Measurements from ENCODE around the gene COL25A1.

COL25A1 gene

DNA sequence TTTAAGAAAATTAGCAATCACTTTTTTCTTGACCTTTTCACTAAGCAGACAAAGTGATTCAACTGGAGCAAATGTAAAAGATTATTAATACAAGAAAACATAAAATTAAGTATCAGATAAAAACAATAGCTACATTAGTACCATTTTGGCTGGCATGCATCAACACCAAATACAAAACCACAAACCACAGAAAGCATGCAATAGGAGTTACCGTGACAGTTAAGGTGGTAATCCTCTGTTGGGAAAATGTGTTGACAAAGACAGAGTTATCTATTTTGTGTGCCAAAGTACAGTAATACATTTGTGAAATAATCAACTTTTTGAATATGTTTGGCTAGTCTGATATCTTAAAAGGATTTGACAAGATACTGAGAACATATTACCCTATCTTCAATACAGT lies 449.8 kb downstream of the COL25A1 start:
- DNase-seq (ENCODE audit: low read depth): no peak

GRCh38 chr4:108851366-108851765 lies 451.1 kb downstream of the COL25A1 start:
- no peak for DNase-seq (ENCODE audit: low read depth)

GRCh38 chr4:108850219-108850649 lies 452.2 kb downstream of the COL25A1 start:
- DNase-seq (ENCODE audit: low read depth): peak; percentile 59

DNA sequence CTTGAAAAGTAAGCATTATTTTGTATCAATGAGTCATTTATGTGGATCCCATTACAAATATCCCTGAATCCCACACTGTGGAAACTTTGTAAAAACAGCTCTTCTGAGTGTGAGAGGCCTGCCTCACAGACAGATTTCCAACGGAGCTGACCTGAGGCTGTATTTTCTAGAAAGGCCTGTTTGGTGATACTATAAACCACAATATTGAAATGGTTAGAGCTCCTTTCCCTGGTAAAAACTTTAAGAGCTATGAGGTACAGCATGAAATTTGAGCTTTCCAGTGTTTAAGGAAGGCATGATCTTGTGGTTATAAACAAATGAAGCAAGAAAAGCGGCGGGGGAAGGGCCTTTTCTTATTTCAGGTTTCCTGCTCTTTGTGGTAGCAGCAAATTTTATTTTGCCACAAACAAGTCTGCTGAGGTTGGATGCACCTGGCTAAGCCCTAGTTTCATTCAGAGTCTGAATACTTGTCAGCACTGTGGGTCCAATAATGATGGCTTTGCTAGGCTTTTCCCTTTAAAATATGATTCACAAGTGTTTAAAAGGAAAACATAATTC lies 452.8 kb downstream of the COL25A1 start:
- peak; percentile 74 for DNase-seq (ENCODE audit: low read depth)

- DNase-seq (ENCODE audit: low read depth): no peak
Measured at GRCh38 chr4:108846568-108846967, 455.9 kb downstream of the COL25A1 start.

DNA sequence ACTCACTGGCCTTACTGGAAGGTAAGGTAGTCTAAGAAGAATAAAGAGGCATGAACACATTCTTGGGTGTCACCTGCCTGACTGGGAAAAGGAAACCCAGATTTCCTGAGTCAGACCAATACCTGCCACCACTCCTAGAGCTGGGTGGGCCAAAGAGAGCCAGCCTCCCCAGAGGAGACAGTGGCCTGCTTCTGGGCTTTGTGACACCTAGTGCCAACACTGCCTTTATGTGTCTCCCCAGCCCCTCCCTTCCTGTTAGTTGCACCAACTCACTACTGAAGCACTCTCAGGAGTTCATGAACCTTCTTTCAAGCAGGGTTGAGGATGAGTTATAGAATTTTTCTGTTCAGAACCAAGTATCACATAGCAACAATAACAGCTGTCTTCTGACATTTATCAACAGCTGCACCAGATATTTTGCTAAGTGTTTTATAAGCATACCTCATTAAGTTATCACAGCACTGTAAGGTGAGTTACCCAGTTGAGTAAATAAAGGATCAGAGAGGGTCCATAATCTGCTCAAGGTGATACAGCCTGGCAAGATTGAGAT lies 462.0 kb downstream of the COL25A1 start:
- no peak for DNase-seq (ENCODE audit: low read depth)

DNA sequence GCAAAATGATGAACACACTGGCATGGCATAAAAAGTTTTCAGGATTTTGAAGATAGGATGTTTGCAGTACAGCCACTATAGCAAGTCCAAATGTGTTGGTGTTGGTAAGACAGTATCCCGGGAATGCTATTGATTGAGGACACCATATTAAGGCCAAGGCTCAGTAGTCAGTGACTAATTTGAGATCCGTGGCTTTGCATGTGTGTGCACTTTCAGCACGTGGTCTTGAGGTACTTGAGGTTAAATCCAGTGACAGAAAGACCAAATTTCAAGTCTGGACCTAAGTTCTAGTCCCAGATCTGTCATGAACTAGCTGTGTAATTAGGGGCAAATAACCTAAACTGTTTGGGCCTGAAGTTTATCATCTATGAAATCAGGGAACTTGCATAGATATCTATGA lies 463.1 kb downstream of the COL25A1 start:
- no peak for DNase-seq (ENCODE audit: low read depth)

DNA sequence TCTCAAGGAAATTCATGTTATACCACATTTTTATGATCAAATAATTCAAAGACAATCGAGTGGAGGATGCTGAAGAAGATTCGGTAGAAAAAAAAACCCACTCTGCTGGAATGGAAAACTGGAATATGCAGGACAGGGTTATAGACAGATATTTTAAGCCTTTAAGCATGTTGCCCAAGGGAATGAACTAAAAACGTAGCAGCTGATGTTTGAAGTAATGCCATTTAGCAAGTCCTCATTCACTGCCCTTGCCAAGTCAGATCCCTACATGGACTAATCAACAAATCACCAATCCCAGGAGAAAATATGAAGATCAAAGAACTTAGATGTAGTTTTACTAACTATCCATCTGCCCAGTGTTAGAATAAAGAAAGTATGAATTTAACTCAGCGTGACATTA lies 464.0 kb downstream of the COL25A1 start:
- DNase-seq (ENCODE audit: low read depth): no peak

GRCh38 chr4:108834835-108835384 lies 467.5 kb downstream of the COL25A1 start:
- DNase-seq (ENCODE audit: low read depth): no peak

GRCh38 chr4:108834166-108834834 lies 468.2 kb downstream of the COL25A1 start:
- DNase-seq (ENCODE audit: low read depth): peak; percentile 80

DNA sequence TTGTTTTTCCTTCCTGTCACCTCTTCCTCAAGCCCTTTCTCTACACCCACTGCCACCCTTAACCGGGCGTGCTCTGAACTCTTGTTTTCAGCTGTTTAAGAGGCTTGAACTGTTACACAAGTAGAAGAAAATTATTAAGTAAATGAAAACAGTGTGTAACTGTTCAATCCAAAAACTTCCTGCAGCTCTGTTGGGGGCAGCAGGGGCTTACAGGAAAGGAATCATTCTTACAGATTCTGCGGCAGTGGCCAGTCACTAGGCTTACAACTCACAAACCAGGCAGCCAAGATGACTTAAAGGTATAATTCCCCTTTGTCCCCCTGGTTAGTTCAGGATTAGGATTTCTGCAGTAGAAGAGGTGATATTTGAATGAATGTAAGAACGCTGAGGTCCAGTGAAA lies 469.4 kb downstream of the COL25A1 start:
- no peak for DNase-seq (ENCODE audit: low read depth)

DNA sequence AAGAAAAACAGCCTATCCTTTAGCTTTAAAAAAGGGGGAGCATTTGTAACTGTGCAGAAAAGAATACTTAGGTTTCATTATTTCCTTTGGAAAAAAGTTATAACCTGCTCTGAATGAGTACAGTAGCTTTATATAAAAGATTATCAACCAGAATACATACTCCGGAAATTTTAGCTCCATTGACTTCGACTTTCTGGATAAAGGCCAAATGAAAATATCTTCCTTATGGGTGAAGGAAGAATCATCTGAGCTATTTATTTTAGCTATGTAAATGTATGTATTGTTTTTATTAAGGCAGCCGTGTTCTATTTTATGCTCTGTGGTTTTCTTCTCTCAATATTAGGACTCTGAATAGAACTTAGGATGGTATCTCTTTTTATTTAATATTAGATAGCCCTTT lies 470.6 kb downstream of the COL25A1 start:
- DNase-seq (ENCODE audit: low read depth): no peak

- DNase-seq (ENCODE audit: low read depth): no peak
Measured at GRCh38 chr4:108831291-108831690, 471.2 kb downstream of the COL25A1 start.

DNA sequence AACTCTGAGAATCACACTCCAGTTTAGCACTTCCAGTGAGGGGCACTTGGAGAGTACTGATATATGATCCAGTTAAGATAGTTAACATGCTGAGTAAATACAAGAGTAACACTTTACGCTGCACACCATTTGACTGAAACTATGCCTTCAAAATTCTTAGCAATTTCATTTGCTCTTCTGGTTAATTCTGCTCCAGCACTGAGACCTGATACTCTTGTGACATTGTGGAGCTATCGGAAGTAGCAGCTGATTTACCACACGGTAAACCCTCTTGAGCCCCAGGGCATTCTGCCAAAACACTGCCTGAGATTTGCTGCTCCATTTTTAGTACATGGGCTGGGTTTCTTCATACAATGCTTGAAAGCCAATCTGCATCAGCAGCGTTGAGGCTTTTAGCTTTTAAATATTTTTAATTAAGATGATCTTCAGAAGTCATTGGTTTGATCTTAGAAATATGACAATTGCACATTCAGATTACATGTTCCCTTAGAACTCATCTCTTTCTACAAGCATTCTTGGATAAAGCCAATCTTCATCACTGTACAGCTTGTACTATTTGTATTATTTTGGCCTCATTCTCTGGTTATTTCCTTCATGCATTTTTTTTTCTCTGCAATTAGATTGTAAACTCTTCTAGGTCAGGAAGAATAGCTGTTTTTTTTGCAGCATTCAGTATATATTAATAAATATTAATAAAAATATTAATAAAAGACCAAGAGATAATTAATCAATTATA lies 471.8 kb downstream of the COL25A1 start:
- peak; percentile 56 for DNase-seq (ENCODE audit: low read depth)

DNA sequence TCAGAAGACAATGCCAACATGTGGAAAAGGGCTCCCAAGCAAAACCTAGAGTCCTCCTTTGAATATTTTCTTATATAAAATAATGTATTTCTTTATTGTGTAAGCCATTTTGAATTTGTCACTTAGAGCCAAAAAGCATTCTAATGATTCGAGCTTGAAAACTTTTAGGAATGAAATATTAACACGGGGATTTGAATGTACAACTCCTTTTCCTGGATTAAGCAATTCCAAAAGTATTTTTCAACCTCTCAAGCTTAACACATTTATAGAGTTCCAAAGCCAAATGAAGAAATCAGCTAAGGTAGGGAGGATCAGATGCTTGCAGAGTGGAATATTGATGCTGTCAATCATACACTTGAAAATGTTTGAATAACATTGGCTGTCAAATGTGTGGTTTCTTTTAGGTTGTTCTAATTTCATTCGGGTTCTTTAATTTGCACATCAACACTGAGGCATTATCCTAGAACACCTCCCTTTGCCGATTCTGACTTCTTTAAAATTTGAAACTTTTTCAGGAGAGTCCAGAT lies 472.4 kb downstream of the COL25A1 start:
- no peak for DNase-seq (ENCODE audit: low read depth)

- DNase-seq (ENCODE audit: low read depth): no peak
Measured at GRCh38 chr4:108828620-108829019, 473.8 kb downstream of the COL25A1 start.

GRCh38 chr4:108825737-108826136 lies 476.7 kb downstream of the COL25A1 start:
- DNase-seq (ENCODE audit: low read depth): no peak

- DNase-seq (ENCODE audit: low read depth): no peak
Measured at GRCh38 chr4:108821351-108821930, 481.0 kb downstream of the COL25A1 start.

- no peak for DNase-seq (ENCODE audit: low read depth)
Measured at GRCh38 chr4:108820492-108821350, 481.7 kb downstream of the COL25A1 start.

DNA sequence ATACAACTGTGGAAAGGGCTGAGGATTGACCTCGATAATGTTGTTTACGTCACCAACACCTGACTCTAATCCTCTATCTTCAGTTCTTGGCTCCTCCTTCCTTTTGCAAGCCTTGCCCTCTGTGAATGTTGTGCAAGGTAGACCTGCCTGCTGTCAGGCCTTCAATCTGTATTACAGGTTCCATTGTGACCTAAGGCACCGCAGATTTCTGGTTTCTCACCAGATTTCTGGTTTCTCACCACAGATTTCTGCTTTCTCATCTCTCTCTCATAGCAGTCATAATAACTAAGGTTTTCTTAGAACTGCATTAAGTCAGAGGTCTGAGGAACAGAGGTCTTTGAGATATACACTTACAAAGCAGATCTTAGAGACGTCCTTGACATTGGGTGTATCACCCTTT lies 488.1 kb downstream of the COL25A1 start:
- DNase-seq (ENCODE audit: low read depth): no peak

DNA sequence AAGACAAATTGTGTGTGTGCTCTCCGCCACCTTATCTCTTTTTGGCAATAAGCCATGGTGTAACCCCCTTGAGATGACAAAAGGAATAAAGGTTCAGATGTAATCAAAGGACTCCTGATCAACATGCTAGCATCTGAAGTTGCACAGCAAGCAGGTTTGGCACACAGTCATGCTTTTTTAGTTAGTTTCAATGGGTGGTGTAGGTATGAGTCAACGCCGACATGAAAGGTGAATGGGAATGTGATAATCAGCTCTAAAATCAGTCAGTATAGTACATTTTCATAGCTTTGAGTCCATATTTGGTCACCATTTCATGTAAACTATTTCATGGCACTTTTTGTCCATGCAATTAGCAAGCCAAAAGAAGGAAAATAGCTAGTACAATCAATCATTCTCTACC lies 489.2 kb downstream of the COL25A1 start:
- no peak for DNase-seq (ENCODE audit: low read depth)
